Activated CD4-positive, alpha-beta T cell treated with anti-CD3 and anti-CD28 coated beads, Interleukin-2, Interleukin-4, amounts not matched to agents 100 ng/mL and 50 ng/mL, durations not matched to agents 16 hours and 8 hours (primary cell): ENCODE measurements around the gene ZCCHC9.
A peak's percentile ranks its signal among the peaks of the same experiment; 100 is the strongest.
"Not testable (repeated sequence)": the region's sequence is repeated elsewhere in the genome, so short reads cannot be mapped to it uniquely, and the experiment has no call there.

Source experiments
- DNase-seq: peaks from one replicate; pipeline ENCODE4 v3.0.0-alpha.2; 2020; ENCODE audit warnings: low spot score

The ZCCHC9 gene, protein sequence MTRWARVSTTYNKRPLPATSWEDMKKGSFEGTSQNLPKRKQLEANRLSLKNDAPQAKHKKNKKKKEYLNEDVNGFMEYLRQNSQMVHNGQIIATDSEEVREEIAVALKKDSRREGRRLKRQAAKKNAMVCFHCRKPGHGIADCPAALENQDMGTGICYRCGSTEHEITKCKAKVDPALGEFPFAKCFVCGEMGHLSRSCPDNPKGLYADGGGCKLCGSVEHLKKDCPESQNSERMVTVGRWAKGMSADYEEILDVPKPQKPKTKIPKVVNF

DNA sequence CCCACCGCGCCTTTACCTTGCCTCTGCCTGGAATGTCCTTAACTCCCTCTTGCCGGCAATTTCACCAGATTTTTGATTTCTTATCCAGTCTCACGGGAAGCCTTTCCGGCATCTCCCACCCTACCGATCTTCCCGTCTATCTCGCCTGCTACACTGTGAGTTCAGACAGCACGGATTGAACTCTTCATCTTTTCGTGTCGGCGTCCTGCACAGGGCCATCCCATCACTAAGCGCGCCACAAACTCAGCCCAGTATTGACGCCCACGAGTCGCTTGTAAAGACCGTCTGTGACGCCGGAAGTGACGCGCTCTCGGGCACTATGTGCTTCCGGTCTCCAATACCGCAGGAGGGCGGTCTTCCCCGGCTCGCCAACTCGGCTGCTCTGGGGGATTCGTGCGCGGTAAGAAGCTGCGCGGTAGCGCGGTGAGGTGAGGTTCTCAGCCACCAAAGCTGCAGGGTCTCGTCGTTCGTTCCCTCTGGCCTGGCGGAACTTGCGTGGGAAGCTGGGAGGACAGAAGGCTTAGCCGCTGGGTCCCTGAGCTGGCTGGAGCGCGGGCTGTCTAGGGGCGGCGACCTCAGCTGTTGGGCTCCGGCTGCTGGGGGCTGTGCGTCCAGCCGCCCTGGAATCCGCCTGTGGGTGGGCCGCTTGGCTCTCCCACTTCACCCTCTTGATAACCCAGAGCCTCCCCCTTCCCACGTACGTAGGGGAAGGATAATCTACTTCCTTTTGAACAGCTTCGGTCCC lies at the start of gene ZCCHC9:
ZCCHC9 (plus strand) TSS at position 317 of the 745 bp plus-strand sequence. CDS start 3,171 bp downstream, outside the sequence.
- DNase-seq, result peak; percentile 94

DNA sequence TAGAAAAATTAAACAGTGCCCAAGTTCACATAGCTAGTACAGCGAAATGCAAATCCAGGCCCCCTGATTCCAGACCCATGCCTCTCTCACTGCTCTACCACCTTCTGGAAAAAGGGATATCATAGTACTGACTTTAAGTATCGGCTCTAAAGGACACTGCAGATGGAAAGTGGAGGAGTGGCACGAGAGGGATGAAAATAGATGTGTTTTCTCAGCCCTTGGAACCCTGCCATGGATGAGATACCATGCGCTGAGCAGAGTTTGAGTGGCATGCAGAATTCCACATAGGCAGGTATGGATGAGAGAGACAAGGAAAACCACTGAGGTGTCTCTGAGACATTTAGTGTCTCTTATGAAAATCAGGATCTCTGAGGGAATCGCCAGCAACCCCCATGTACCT lies 49.5 kb upstream of the ZCCHC9 start:
- no peak for DNase-seq

DNA sequence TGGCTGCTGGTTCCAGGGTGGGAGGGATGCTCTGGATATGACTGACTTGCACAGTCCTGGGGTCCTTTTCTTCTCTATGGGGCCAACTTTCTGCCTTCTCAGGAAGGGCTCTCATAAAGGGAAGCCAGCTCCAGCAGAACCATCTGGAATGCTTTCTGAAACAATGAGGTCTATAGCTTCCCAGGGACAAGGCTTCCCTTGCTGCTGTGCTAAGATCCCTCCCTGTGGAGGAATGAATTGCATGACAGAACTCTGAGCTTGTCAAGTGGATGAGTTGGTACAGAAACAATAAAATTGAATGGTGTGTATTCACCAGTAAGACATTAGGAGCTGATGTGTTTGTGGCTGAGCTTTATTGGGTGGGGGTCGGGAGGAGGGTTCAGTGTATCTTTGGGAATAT lies 48.5 kb upstream of the ZCCHC9 start:
- no peak for DNase-seq

DNA sequence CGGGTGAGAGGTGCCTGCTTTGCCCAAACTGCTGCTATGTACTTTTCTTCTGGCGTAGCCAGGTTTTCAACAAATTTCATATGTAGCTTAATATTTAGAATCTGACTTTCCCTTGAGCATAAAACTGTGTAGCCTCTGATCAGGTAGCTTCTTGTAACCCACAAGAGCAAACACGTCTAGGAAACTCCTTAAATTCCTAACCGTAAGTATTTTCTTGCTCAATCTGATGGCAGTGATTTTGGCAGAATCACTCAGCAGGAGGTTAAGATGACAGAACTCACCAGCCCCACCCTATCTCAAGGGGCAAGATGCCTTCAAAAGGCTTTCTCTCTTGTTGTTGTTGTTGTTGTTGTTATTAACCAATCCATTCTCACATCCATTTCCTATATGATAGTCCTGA lies 47.5 kb upstream of the ZCCHC9 start:
- no peak for DNase-seq

DNA sequence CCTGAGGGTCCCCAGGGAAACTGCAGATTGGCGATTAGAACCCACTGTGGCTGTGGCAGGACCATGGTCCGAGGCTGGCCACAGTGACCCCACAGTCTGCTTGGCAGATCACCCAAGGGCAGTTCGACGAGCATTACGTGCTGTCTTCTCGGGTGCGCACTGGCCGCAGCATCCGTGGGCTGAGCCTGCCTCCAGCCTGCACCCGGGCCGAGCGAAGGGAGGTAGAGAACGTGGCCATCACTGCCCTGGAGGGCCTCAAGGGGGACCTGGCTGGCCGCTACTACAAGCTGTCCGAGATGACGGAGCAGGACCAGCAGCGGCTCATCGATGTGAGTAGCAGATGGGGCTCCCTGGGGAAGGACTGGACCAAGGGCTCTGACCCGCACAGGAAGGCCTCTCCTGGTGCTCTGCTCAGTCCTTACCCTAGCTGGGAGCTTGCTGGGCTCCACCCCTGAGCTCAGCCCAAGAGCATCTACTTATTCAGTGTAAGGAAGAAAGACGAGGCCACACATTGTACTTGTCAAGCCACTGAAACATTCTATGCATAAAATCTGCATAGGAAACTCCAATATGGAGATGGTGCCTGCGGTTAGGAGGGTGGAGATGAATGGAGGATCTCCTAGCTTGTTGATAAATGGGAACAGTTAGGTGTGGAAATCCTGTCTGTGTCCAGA lies 46.4 kb upstream of the ZCCHC9 start:
- DNase-seq, result no peak

DNA sequence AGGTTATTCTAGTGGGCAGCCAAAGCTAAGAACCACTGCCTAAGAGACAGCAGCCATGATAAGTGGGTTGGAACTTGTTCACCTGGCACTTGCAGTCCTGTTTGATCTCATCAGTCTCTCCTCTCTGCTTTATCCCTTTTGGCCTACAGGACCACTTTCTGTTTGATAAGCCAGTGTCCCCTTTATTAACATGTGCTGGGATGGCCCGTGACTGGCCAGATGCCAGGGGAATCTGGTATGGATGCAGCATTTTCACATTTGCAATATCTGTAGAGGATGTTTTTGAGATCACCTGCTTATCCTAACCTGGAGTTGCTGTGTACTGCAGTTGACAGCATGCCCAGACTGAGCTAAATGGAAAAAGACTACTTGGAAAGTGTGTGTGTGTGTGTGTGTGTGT lies 44.6 kb upstream of the ZCCHC9 start:
- DNase-seq, result no peak

DNA sequence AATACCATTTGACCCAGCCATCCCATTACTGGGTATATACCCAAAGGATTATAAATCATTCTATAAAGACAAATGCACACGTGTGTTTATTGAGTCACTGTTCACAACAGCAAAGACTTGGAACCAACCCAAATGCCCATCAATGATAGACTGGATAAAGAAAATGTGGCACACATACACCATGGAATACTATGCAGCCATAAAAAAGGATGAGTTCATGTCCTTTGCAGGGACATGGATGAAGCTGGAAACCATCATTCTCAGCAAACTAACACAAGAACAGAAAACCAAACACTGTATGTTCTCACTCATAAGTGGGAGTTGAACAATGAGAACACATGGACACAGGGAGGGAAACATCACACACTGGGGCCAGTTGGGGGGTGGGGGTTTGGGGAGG lies 38.6 kb upstream of the ZCCHC9 start:
- DNase-seq, result not testable (repeated sequence)

DNA sequence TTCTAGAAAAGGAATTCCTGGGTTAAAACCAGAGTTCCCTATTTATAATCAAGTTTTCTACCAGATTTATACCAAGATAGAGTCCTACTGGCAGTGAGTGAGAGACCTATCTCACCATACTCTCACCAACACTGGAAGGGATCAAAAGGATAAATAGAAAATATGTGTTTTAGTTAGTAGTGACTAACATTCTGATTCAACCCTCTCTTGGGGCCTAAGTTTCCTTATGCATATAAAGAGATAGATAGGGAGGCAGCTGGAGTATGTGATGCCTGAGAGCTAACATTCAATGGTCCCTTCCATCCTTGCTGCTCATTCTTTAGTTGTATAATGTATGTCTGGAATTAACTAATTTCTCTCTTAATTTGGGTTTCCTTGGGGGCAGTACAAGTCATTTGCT lies 36.3 kb upstream of the ZCCHC9 start:
- no peak for DNase-seq

DNA sequence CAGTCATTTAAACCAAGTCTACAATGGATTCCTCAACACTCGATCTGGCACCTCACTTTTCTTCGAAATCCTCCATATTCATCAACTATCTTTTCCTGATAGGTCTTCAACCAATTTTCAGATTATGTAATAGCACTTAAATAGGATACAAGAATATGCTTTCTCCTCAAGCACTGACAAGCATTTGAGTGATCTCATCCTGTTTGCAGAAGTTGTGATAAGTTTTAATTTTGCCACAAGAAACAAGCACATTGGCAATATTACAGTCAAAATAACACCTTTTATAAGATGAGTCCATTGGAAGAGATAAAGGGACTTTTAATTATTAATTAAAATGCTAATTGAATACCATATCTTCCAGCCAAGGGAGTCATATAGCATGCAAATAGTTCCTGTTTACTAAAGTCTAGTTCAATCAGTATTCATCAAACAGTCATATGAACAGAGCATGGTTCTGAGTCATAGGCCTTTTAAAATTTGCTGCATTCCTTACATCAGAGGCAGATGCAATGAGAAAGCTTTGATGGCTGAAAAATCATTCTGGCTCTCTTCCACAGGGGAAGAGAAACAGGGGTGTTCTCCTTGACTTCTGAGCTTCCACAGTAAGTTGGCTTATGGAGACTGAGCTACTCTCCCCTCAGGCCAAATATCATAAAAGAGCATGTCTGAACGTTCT lies 32.7 kb upstream of the ZCCHC9 start:
- no peak for DNase-seq

DNA sequence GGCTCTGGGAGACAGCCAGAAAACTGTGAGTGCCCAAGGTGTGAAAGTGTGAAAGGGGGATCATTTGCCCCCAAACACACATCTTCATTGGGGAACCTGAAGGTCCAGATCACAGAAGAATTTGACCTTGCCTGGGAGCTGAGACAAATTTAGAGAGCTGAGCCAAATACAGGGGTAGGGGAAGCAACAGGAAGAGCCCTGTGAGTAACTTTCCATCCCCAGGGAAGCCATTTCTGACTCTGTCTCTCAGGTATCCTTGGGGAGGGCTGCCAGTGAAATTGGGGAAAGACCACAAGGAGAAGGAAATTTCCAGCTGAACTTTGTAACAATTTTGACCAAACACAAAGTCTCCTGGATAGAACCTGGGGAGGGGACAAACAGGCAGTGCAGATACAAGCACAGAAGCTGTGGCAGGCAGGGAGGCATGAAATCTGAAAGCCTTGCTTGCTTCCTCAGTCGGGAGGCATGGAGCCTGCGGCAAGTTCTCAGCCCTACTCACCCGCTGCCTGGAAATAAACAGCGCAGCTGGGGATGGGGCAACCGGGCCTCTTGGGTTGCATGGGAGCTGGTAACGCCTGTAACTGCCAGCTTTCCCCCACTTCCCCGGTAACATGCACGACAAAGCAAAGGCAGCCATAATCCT lies 31.5 kb upstream of the ZCCHC9 start:
- no peak for DNase-seq

DNA sequence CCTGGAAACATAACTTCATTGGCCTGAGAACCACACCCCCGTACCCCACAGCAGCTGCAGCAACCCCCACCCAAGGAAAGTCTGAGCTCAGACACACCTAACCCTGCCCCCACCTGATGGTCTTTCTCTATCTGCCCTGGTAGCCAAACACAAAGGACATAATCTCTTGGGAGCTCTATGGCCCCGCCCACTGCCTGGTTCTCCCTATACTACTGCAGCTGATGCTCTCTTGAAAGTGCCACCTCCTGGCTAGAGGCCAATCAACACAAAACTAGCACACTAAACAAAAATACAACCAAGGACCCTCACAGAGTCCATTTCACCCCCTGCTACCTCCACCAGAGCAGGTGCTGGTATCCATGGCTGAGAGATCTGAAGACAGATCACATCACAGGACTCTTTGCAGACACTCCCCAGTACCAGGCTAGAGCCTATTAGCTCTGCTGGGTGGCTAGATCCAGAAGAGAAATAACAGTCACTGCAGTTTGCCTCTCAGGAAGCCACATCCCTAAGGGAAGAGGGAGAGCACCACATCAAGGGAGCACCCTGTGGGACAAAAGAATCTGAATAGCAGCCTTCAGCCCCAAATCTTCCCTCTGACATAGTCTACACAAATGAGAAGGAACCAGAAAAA lies 30.9 kb upstream of the ZCCHC9 start:
- not testable (repeated sequence) for DNase-seq

DNA sequence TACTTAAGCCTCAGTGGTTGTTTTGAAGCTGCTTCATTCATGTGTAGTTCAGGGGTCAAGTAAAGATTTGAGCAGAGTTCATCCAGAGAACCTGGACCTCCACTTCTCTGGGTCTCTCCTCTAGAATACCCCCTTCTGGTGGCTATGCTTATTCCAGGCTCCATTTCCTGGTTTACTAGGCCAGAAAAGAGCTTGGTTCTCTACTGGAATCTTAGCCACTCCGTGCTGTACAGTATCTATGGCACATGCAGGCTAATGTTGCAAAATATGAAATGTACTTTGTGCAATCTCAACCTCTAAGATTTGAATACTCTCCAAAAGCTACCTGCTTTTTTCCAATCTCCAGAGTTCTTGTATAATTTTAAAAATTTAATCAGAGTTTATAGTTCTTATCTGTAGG lies 17.4 kb upstream of the ZCCHC9 start:
- no peak for DNase-seq

DNA sequence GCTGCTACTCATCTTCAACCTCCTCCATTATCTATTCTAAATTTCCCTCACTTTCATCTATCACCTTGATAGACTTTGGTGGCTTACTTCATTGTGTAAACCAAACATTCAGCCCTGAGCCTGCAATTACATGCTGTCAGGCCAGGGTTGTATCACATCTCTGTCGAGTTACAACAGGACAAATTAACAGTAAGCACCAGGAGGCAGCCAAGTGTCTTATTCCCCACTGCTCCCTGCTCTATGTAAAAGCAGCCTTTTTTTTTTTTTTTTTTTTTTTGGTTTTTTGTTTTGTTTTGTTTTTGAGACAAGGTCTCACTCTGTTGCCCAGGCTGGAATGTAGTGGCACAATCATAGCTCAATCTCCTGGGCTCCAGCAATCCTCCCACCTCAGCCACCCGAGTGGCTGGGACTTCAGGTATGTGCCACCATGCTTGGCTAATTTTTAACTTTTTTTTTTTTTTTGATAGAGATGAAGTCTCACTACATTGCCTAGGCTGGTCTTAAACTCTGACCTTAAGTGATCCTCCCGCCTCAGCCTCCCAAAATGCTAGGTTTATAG lies 15.2 kb upstream of the ZCCHC9 start:
- DNase-seq, result no peak

DNA sequence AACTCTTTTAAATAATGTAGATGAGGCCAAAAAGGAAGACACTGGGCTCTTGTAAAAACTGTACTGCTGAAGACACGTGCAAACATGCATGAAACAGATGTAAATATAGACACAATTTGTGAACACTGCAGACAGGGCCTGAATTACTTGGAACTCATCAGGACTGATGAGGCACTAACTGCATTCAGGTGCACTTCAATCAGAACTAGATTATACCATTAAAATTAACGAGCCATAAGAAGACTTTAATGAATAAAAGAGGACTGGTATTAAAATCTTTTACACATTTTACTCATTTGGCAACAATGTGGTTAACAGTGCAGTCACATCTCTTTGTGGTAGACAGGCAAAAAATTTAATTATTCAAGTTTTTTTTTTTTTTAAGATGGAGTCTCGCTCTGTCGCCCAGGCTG lies 13.4 kb upstream of the ZCCHC9 start:
- no peak for DNase-seq

DNA sequence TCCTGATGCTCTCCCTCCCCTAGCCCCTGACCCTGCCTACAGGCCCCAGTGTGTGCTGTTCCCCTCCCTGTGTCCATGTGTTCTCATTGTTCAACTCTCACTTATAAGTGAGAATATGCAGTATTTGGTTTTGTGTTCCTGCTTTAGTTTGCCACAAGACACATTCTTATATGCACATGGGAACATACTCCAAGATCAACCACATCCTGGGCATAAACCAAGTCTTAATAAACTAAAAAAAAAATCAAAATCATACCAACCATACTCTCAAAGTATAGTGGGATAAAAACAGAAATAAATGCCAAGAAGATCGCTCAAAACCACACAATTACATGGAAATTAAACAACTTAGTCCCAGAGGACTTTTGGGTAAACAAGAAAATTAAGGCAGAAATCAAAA lies 11.2 kb upstream of the ZCCHC9 start:
- no peak for DNase-seq

DNA sequence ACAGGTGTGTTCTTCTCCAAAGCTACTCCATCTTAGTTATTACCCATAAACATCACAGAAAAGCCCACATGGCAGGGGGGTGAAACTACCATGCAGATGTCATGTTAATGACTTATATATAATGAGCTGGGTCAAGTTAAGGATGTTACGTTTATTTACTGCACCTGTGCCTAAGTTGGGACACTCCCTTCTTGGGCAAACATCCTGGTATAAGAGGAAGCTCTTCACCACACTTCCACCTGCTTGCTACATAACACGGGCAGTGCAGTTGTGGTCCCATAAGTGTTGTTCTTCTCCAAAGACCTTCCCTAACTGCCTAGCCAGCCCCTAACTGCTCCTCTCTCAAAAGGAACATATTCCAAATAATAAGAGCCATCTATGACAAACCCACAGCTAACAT lies 9.3 kb upstream of the ZCCHC9 start:
- DNase-seq, result no peak

DNA sequence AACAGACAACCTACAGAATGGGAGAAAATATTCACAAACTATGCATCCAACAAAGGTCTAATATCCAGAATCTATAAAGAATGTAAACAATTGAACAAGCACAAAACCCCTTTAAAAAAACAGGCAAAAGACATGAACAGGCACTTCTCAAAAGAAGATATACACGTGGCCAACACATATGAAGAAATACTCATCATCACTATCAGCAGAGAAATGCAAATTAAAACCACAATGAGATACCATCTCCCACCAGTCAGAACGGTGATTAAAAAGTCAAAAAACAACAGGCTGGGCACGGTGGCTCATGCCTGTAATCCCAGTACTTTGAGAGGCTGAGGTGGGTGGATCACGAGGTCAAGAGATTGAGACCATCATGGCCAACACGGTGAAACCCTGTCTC lies 7.4 kb upstream of the ZCCHC9 start:
- not testable (repeated sequence) for DNase-seq

DNA sequence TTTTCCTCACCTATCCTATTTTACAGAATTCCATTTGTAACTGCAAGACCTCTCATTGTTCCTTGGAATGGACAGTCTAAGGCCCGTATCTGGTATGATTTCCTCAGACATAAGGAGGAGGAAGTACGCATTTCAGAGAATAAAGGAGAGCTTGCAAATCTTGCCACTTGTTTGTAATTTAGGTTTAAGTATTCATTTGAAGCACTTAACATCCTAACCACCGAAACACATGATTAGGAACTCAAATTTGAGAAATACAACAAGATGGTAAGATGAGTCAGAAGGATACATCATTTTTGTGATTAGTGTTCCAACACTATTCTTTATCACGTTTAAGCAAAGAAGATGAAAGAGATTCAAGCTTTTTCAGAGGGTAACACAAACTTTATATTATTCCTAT lies 3.9 kb upstream of the ZCCHC9 start:
- DNase-seq, result peak; percentile 56

DNA sequence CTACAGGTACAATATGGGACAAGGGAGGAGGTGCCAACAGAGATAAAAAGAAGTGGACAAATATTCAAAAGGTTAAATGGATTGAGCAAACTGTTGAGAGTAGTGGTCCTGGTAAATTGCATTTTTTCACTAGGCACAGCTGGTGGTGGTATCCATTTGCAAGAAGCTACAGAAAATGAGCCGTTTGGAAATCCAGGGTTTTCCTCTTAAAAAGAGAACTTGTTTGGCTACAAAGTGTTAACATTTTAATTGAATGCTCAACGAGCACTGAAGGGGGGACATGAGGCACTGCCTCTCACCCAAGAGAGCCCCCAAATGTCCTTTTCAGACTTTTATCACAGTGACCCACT lies 491 bp upstream of the ZCCHC9 start:
- no peak for DNase-seq

DNA sequence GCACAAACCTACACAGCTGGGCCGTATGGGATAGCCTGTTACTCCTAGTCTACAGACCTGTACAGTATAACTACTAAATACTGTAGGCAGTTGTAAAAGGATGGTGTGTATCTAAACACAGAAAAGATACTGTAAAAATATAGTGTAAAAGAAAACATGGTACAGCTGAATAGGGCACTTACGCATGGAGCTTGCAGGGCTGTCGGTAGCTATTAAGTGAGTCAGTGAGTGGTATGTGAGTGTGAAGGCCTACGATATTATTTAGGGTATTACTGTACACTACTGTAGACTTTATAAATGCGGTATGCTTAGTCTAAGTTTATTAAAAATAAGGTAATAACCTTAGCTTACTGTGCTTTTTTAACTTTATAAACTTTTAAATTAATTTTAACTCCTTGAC lies 1.2 kb downstream of the ZCCHC9 start:
- no peak for DNase-seq

DNA sequence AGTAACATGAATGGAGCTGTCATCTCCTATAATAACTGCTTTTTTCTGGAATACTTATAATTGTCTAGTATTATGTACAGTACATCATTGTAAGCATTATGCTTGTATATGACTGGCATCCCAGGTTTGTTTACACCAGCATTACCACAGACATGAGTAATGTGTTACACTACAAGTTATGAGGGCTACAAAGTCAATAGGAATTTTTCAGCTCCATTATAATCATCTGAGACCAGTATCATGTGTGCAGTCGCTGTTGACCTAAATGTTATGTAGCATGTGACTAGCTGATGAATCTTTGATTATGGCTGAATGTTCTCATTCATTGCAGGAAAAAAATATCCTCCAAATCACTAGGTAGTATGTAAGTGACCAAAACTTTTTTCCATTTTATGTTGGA lies 2.2 kb downstream of the ZCCHC9 start:
- DNase-seq, result no peak
